HepG2 (cell line): ENCODE results near the gene RAP1GAP2. TPM values are rescaled to one million over a fixed set of nuclear protein-coding genes. Genes with fewer than 3 reads are reported as not detected.

Source experiments
- AKAP8 ChIP-seq: sonication (generic); formaldehyde crosslinking; IDR thresholded peaks from 2 replicates; pipeline ENCODE4 v1.5.1; 2020; ENCODE audit warnings: mild to moderate bottlenecking, missing genetic modification reagents
- ATF7 ChIP-seq, 2 experiments: fragments of 450-650 bp in 1 of 2; sonication (generic) in 1 of 2; formaldehyde crosslinking in 1 of 2; IDR thresholded peaks; 2 replicates each; pipeline versions ENCODE4 v1.4.0 to v1.6.1; 2016 to 2020; ENCODE audit warnings: antibody characterized with exemption in 1 of 2, mild to moderate bottlenecking in 1 of 2, missing genetic modification reagents in 1 of 2
- CENPX ChIP-seq: sonication (generic); formaldehyde crosslinking; IDR thresholded peaks from 2 replicates; pipeline ENCODE4 v1.9.0; 2021; ENCODE audit warnings: mild to moderate bottlenecking, missing genetic modification reagents, moderate library complexity
- GABPA ChIP-seq, 2 experiments: IDR thresholded peaks; 2 replicates each; pipeline ENCODE4 v1.6.1; 2011 to 2016; ENCODE audit warnings: low read depth in 2 of 2, low read length in 1 of 2, missing biosample characterization in 1 of 2, missing genetic modification characterization in 1 of 2
- GATA4 ChIP-seq: sonication (generic); IDR thresholded peaks from 2 replicates; pipeline ENCODE4 v1.6.1; 2016; ENCODE audit warnings: antibody characterized with exemption, low read depth, borderline replicate concordance
- GLI4 ChIP-seq: sonication (generic); formaldehyde crosslinking; IDR thresholded peaks from 2 replicates; pipeline ENCODE4 v1.5.1; 2020; ENCODE audit warnings: missing genetic modification reagents, mild to moderate bottlenecking, moderate library complexity, borderline replicate concordance
- HBP1 ChIP-seq: IDR thresholded peaks from 2 replicates; pipeline ENCODE4 v1.6.1; 2016; ENCODE audit warnings: low read depth, control low read depth
- HNRNPLL ChIP-seq: fragments of 200-400 bp; formaldehyde crosslinking; IDR thresholded peaks from 2 replicates; pipeline ENCODE4 v1.6.1; 2017; ENCODE audit warnings: mild to moderate bottlenecking, low read depth, low read length; ENCODE audit not compliant: poor library complexity, severe bottlenecking
- ISL2 ChIP-seq: sonication (generic); formaldehyde crosslinking; IDR thresholded peaks from 2 replicates; pipeline ENCODE4 v1.5.0; 2020; ENCODE audit warnings: missing genetic modification reagents
- KDM5B ChIP-seq: sonication (generic); formaldehyde crosslinking; IDR thresholded peaks from 2 replicates; pipeline ENCODE4 v1.4.0; 2020; ENCODE audit warnings: missing genetic modification reagents, mild to moderate bottlenecking, borderline replicate concordance
- MAZ ChIP-seq, 2 experiments: sonication (generic) in 1 of 2; formaldehyde crosslinking in 1 of 2; IDR thresholded peaks; 2 replicates each; pipeline versions ENCODE4 v1.5.0 to v1.6.1; 2012 to 2020; ENCODE audit warnings: low read depth in 2 of 2, mild to moderate bottlenecking in 2 of 2, borderline replicate concordance in 1 of 2, improper control_type of control experiment in 1 of 2, low read length in 1 of 2, missing genetic modification reagents in 1 of 2, moderate library complexity in 1 of 2
- PCBP2 ChIP-seq: fragments of 200-400 bp; formaldehyde crosslinking; optimal IDR thresholded peaks from 2 replicates; pipeline ENCODE3; 2018; ENCODE audit warnings: low read length, low read depth; ENCODE audit not compliant: poor library complexity, severe bottlenecking
- POLR2AphosphoS5 ChIP-seq: IDR thresholded peaks from 2 replicates; pipeline ENCODE4 v1.6.1; 2012; ENCODE audit warnings: low read depth, low read length
- SP2 ChIP-seq: sonication (generic); formaldehyde crosslinking; IDR thresholded peaks from 2 replicates; pipeline ENCODE4 v1.5.1; 2020; ENCODE audit warnings: mild to moderate bottlenecking, missing genetic modification reagents
- TAF15 ChIP-seq: fragments of 200-400 bp; formaldehyde crosslinking; IDR thresholded peaks from one replicate; pipeline ENCODE4 v1.6.1; 2018; ENCODE audit warnings: mild to moderate bottlenecking, low read depth, low read length; ENCODE audit not compliant: poor library complexity, severe bottlenecking
- TRAFD1 ChIP-seq: sonication (generic); formaldehyde crosslinking; IDR thresholded peaks from 2 replicates; pipeline ENCODE4 v1.5.1; 2020; ENCODE audit warnings: missing genetic modification reagents, mild to moderate bottlenecking, borderline replicate concordance
- YEATS2 ChIP-seq: sonication (generic); formaldehyde crosslinking; IDR thresholded peaks from 2 replicates; pipeline ENCODE4 v1.4.0; 2020; ENCODE audit warnings: missing genetic modification reagents, borderline replicate concordance
- ZNF18 ChIP-seq: sonication (generic); formaldehyde crosslinking; IDR thresholded peaks from 2 replicates; pipeline ENCODE4 v1.8.0; 2022; ENCODE audit warnings: mild to moderate bottlenecking, missing genetic modification reagents; ENCODE audit not compliant: insufficient replicate concordance
- ZNF230 ChIP-seq: sonication (generic); formaldehyde crosslinking; IDR thresholded peaks from 2 replicates; pipeline ENCODE4 v1.4.0; 2020; ENCODE audit warnings: mild to moderate bottlenecking, missing genetic modification reagents
- ZNF550 ChIP-seq: sonication (generic); formaldehyde crosslinking; IDR thresholded peaks from 2 replicates; pipeline ENCODE4 v1.4.0; 2020; ENCODE audit warnings: mild to moderate bottlenecking, missing genetic modification reagents, borderline replicate concordance
- ZNF552 ChIP-seq: sonication (generic); formaldehyde crosslinking; IDR thresholded peaks from 2 replicates; pipeline ENCODE4 v1.9.0; 2022; ENCODE audit warnings: missing genetic modification reagents, mild to moderate bottlenecking, borderline replicate concordance
- ZNF557 ChIP-seq: sonication (generic); formaldehyde crosslinking; IDR thresholded peaks from 2 replicates; pipeline ENCODE4 v1.4.0; 2020; ENCODE audit warnings: missing genetic modification reagents
- ZNF703 ChIP-seq: sonication (generic); formaldehyde crosslinking; IDR thresholded peaks from 2 replicates; pipeline ENCODE4 v1.5.1; 2020; ENCODE audit warnings: missing genetic modification reagents, mild to moderate bottlenecking, moderate library complexity, borderline replicate concordance
- ZNF777 ChIP-seq: sonication (generic); formaldehyde crosslinking; IDR thresholded peaks from 2 replicates; pipeline ENCODE4 v1.4.0; 2020; ENCODE audit warnings: missing genetic modification reagents
- ZNF83 ChIP-seq: sonication (generic); formaldehyde crosslinking; IDR thresholded peaks from 2 replicates; pipeline ENCODE4 v1.4.0; 2020; ENCODE audit warnings: missing genetic modification reagents, mild to moderate bottlenecking, borderline replicate concordance
- polyA plus RNA-seq, 8 experiments: library from polyadenylated mRNA; depleted of rRNA in 3 of 8; stranded (reverse) in 7 of 8; unstranded in 1 of 8; fragments of >200 nt; fragmentation: Illumina TruSeq in 4 of 8; extraction: Trizol in 4 of 8; gene quantifications; 2 replicates each; pipeline versions ENCODE4 v1.2.1 to v1.2.3, GENCODE V29; 2011 to 2016; ENCODE audit warnings: low read depth in 4 of 8, missing spikeins in 1 of 8, mixed read lengths in 1 of 8; ENCODE audit not compliant: insufficient read depth in 1 of 8
- total RNA-seq, 5 experiments: library from RNA; depleted of rRNA; stranded (reverse); fragments of >200 nt; fragmentation: Illumina TruSeq; extraction: Trizol; gene quantifications; 2 replicates each; pipeline ENCODE4 v1.2.3, GENCODE V29; 2016; ENCODE audit warnings: low read depth in 1 of 5

Gene RAP1GAP2
- total and polyA plus RNA-seq, 2 of the 13 experiments (the other 11 are each of a cell fraction or from before 2014, with no cell fraction given): 10.9 to 12.0 TPM

- TF ChIP-seq ZNF552 (CRISPR knock-in tag): no peak
- 0 out of 2 replicates have a peak, but pooled peaks have one; percentile 38 for TF ChIP-seq ZNF777
- peak; percentile 64 for TF ChIP-seq ISL2 (CRISPR knock-in tag)
- peak; percentile 59 for TF ChIP-seq GABPA (IDR thresholded peaks at IDR 0.05; ENCODE audit: low read depth, low read length)
- TF ChIP-seq GABPA (CRISPR knock-in tag; IDR thresholded peaks at IDR 0.05; ENCODE audit: low read depth): peak; percentile 91
- peak; percentile 65; the same call in 1 of the 2 replicates for TF ChIP-seq MAZ (IDR thresholded peaks at IDR 0.05; ENCODE audit: borderline replicate concordance, low read depth, low read length)
- TF ChIP-seq MAZ (CRISPR knock-in tag; IDR thresholded peaks at IDR 0.05; ENCODE audit: low read depth): peak; percentile 63
- TF ChIP-seq ZNF18: no peak
- TF ChIP-seq TAF15: no peak
- TF ChIP-seq AKAP8 (CRISPR knock-in tag): no peak
- TF ChIP-seq ZNF230 (CRISPR knock-in tag): no peak
- TF ChIP-seq SP2 (CRISPR knock-in tag): no peak
- no peak for TF ChIP-seq PCBP2
- no peak for TF ChIP-seq ZNF703 (CRISPR knock-in tag)
- no peak for TF ChIP-seq TRAFD1 (CRISPR knock-in tag)
- TF ChIP-seq GATA4: no peak
- peak; percentile 94 for TF ChIP-seq POLR2AphosphoS5
- peak; percentile 96 for TF ChIP-seq YEATS2
- TF ChIP-seq CENPX (CRISPR knock-in tag): no peak
- 0 out of 2 replicates have a peak, but pooled peaks have one; percentile 35 for TF ChIP-seq ZNF550 (CRISPR knock-in tag)
- no peak for TF ChIP-seq GLI4 (CRISPR knock-in tag)
- no peak for TF ChIP-seq HNRNPLL
- TF ChIP-seq KDM5B (CRISPR knock-in tag): peak; percentile 62; the same call in 1 of the 2 replicates
- TF ChIP-seq HBP1: 0 out of 2 replicates have a peak, but pooled peaks have one; percentile 54
- TF ChIP-seq ZNF83 (CRISPR knock-in tag): peak; percentile 89
- peak; percentile 93 for TF ChIP-seq ZNF557 (CRISPR knock-in tag)
- TF ChIP-seq ATF7 (IDR thresholded peaks at IDR 0.05): no peak
- TF ChIP-seq ATF7 (CRISPR knock-in tag; IDR thresholded peaks at IDR 0.05): no peak
Observed at GRCh38 chr17:2975469-2975958, 179.3 kb downstream of the RAP1GAP2 start (continued).
